Suppressor macrophage (primary cell): ENCODE measurements around the gene SPTBN5.
"Not testable (repeated sequence)": the region's sequence is repeated elsewhere in the genome, so short reads cannot be mapped to it uniquely, and the experiment has no call there.

Experiments used
- DNase-seq, 4 experiments: peaks; one replicate each; pipeline ENCODE4 v3.0.0-alpha.2; 2020 to 2022

SPTBN5 gene

GRCh38 chr15:41843571-41843970, 50.3 kb downstream of the SPTBN5 start:
- no peak for DNase-seq

- no peak for DNase-seq
These were observed 51.6 kb downstream of the SPTBN5 start for GRCh38 chr15:41842229-41842628.

DNA sequence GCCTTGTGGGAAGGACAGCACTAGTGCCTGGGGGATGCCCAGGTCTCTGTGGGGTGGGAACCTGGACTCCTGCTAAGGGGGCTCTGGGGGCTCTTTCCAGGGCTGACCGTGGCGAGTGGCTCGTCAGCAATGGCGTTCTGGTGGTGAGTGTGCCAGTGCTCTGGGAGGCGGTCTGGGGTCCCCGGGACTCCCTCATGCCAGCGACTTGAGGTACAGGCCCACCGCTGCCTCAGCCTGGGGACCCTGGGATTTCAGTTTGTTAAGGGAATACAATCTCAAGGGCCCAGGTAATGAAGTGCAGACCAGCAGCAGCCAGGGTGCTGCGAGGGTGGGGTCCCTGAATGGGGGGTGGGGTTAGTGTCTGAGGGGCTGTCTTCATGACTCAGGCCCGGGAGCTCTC, 52.7 kb downstream of the SPTBN5 start:
- no peak for DNase-seq

GRCh38 chr15:41840673-41841072, 53.2 kb downstream of the SPTBN5 start:
- no peak for DNase-seq

DNA sequence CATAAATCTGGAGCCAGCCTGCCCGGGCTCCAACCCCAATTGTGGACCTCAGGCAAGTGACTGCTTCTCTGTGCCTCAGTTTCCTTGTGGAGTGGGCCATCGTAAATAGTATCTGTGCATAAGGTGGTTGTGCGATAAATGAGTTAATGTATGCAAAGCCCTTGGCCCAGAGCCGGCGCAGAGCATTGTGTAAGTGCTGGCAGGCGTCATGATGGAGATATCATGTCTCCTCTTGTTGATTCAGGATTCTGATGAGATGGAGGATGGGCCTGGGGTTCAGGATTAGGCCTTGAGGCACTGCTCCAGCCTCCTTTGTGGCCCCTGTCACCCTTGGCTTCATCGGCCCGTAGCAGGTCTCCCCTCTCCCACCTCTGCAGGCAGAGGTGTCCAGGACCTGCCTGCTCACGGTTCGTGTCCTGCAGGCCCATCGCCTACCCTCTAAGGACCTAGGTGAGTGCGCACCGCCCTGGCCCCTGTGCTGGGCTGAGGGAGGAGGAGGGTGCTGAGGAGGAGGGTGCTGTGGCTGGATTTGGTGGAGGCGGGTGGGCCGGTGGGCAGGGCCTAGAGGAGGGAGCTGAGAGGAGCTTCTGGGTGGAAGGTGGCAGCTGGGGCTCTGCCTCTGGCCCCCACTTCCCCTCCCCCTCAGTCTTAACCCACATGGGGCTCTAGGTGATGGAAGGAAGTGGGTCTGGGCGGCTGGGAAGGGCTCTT, 53.9 kb downstream of the SPTBN5 start:
- no peak for DNase-seq

DNA sequence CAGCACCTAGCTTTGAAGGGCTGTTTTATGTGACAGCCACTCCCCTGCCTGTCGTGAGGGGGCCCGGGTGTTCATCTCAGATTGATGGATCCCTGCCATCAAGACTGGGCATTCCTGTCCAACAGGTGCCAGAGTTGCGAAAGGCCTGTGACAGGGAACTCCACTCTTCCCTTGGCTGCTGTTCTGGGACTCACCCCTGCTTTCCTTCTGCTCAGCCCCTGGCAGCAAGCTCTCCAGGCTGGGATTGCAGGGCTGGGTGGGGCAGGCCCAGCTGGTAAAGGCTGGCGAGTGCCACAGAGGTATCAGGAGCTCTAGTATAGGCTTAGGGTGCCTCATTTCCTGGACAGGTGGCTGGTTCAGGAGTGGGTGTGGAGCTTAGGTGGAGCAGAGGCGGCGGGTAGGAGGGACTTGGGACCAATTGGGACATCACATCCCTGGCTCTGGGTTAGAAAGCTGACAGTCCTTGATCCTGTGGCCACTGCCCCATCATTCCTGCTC, 55.4 kb downstream of the SPTBN5 start, which contains the start of gene PLA2G4B:
Gene PLA2G4B (plus strand): TSS at position 448 of the 498 bp plus-strand sequence. CDS start 67 bp downstream, outside the sequence.
- no peak for DNase-seq

- DNase-seq, result no peak
These were observed 57.0 kb downstream of the SPTBN5 start for GRCh38 chr15:41836713-41837454.

DNA sequence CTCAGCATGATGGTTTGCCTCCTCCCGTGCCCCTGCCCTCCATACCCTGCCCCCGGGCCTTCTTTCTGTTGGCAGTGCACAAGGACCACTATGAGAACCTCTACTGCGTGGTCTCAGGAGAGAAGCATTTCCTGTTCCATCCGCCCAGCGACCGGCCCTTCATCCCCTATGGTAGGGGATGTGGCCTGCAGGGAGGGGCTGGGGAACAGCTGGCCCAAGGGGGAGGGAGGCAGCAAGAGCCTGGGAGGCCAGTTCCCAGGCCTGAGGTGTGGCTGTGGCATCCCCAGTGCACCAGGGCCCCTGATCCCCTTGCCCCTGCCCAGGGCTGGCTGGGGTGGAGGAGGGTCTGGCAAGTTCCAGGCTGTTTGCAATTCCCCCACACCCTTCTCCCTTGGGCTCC, 57.8 kb downstream of the SPTBN5 start:
- DNase-seq, result no peak

- no peak for DNase-seq
These were observed 59.8 kb downstream of the SPTBN5 start for GRCh38 chr15:41834096-41834495.

- DNase-seq, result no peak
These were observed 61.0 kb downstream of the SPTBN5 start for GRCh38 chr15:41832875-41833274.

GRCh38 chr15:41832208-41832607, 61.6 kb downstream of the SPTBN5 start:
- no peak for DNase-seq

DNA sequence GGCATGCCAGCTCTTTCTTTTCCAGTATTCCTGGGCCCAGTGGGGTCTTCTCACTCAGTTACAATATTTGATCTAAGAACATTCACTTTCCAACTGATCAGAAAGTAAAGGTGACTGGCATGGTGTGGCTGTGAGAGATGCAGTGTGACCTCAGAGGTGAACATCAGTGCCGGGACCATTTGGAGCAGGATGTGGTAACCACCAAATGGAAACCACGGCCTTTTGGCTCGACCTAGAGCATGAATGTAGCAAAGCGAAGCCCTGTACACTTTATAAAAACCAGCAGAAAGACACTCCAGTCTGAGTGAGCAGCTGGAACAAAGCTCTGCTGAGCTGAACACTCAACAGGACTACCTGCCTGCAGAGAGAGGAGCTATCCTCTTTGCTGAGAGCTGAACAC, 62.6 kb downstream of the SPTBN5 start:
- DNase-seq, result not testable (repeated sequence)

- no peak for DNase-seq
These were observed 63.8 kb downstream of the SPTBN5 start for GRCh38 chr15:41829959-41830646.

DNA sequence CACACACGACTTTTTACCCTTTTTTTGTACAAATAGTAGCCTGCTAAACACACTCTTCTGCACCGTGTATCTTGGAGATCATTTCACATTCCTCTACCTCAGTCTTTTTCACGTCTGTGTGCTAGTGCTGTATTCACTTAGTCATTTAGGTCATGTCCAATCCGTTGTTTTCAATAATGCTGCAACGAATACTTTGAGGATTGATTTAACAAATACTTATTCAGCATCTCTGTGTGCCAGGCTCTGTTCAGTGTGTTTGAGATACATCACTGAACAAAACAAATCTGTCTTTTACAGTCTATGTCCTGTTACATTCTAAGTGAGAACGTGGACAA, 65.1 kb downstream of the SPTBN5 start:
- DNase-seq, result no peak

- peak; percentile 91 to 98 (median 96) for DNase-seq
These were observed 65.7 kb downstream of the SPTBN5 start, which contains the start of gene JMJD7 for GRCh38 chr15:41827880-41828806. JMJD7 (plus strand) TSS chr15:41828092; CDS start chr15:41828125, 33 bp downstream.

GRCh38 chr15:41827290-41827879, 66.5 kb downstream of the SPTBN5 start:
- DNase-seq, result peak in 2 of 4 experiments; percentile 10 to 26

DNA sequence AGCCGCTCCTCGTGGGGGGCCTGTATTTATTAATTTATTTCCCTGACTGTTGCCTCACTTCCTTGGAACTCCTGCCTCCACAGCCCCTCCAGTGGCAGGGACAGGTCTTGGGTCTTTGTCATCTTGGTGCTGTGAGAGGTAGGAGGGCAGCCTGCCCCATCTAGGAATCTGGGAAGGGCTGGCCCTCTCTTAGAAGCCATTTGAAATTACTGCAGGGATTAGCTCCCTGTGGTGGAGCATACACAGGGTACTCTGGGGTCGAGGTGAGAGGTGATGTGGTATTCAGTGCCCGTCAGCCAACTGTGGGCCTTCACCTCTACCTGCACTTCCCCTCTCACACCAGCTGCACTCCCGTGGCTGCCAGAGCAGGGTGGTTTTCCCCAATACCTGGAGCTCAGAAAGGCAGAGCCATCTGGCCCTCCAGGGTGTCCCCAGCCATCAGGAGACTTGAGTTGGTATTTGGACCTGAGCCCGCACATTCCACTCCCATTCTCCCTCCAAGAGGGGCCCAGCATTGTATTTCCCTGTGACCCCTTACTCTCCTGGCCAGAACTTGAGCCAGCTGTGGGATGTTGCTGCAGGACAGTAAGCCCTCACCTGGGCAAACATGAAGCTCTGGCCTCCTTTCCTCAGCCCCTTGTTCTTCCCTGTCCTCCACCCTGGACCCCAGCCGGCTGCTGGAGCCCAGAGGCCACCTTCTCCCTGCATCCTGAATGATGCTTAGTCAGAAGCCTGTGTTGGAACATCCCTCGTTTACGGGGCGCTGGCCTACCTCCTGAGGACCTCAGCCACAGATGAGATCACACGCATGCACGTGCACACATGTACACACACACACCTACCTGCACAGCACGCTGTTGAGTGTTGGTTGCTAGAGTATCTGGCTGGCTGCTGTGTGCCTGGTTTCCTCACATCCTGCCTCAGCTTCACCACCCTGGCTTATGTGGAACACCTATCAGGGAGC, 68.0 kb downstream of the SPTBN5 start:
- DNase-seq, result no peak

DNA sequence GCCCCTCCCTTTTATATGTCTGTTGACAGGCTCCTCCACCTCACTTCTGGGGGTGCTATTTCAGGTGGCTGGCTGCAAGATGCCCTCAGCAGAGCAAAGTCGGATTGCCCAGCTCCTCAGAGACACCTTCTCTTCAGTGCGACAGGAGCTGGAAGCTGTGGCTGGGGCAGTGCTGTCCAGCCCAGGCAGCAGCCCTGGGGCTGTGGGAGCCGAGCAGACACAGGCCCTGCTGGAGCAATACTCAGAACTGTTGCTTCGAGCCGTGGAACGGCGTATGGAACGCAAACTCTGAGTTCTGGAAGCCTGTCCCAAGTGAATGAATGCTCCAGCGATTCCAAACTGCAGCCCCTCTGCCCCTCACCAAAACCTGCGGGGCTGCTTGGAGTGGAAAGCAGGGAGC, 68.7 kb downstream of the SPTBN5 start:
- no peak for DNase-seq

DNA sequence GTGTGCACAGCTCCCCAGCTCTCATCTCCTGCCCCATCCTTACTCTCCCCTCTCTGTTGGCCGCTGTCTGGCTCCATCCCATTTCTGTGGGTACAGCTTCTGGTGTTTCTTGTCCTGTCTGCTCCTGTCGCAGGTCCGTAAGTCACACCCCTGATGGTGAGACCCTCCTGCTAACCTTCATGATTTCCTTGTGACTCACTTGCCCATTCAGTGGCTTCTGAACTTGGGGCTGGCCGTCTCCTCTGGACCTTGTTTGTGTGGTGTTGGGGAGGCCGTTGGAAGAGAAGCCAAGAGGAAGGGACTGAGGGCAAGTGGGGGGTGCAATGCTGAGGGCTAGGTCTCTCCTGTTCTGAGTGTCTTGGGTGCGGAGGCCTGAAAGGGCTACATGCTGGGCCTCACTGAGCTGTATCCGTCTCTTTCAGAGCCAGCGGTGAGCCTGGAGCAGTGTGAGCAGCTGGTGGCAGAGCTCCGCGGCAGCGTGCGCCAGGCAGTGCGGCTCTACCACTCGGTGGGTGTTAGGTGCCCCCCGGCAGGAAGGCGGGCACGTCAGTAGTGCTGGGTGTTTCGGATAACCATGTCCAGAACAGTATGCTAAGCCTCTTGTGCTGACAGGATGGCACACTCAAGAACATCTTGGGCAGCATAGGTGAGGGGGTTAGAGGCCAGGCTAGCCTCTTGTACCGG, 69.6 kb downstream of the SPTBN5 start:
- DNase-seq, result no peak

GRCh38 chr15:41823502-41823901, 70.4 kb downstream of the SPTBN5 start:
- DNase-seq, result no peak
